OCI-LY7 (cell line): ENCODE measurements around the gene KDM2A.

Experiments
- EZH2phosphoT487 ChIP-seq: fragments of 200-600 bp; sonication (generic); IDR thresholded peaks from 2 replicates; pipeline ENCODE4 v1.6.1; 2018; ENCODE audit warnings: low read depth, borderline replicate concordance, mild to moderate bottlenecking, mixed run types, antibody characterized with exemption, low read length, moderate library complexity, mixed read lengths
- TF ChIP-seq, protein P1 (sequence below): fragments of 200-600 bp; sonication (generic); conservative IDR thresholded peaks from 2 replicates; pipeline ENCODE4 v1.5.1; 2014; ENCODE audit warnings: mild to moderate bottlenecking, antibody characterized with exemption, low read length, moderate library complexity, mixed read lengths

GRCh38 chr11:67102664-67103063 lies 16.4 kb upstream of the KDM2A start:
- TF ChIP-seq, protein P1, sequence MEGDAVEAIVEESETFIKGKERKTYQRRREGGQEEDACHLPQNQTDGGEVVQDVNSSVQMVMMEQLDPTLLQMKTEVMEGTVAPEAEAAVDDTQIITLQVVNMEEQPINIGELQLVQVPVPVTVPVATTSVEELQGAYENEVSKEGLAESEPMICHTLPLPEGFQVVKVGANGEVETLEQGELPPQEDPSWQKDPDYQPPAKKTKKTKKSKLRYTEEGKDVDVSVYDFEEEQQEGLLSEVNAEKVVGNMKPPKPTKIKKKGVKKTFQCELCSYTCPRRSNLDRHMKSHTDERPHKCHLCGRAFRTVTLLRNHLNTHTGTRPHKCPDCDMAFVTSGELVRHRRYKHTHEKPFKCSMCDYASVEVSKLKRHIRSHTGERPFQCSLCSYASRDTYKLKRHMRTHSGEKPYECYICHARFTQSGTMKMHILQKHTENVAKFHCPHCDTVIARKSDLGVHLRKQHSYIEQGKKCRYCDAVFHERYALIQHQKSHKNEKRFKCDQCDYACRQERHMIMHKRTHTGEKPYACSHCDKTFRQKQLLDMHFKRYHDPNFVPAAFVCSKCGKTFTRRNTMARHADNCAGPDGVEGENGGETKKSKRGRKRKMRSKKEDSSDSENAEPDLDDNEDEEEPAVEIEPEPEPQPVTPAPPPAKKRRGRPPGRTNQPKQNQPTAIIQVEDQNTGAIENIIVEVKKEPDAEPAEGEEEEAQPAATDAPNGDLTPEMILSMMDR: no peak
- TF ChIP-seq EZH2phosphoT487: no peak
